ENCODE results near the gene TSPAN3. TPM values are rescaled to one million over a fixed set of nuclear protein-coding genes. Genes with fewer than 3 reads are reported as not detected.
A peak's percentile ranks its signal among the peaks of the same experiment; 100 is the strongest.

The TSPAN3 gene
- total RNA-seq, 6 experiments from 2014 or later = 35.6 to 103 (median 63.2) TPM

GRCh38 chr15:76991741-76992645 lies 78.9 kb downstream of the TSPAN3 start:
- intact Hi-C loops (cut with DNase I) = no loop called here
- Histone ChIP-seq H3K36me3 (no peaks in the 10 kb centered on the region), H3K4me3 (no peak overlapping the region), H3K27me3 (no peaks in the 10 kb centered on the region), H3K9me3 (no peaks in the 10 kb centered on the region), H3K4me1 (no peaks in the 10 kb centered on the region), H3K27ac (no peak overlapping the region)
- ATAC-seq (peak in 1 of 4 donors; percentile 12), DNase-seq (peak; percentile 51 to 62 (median 57))
- TF ChIP-seq POLR2A (IDR thresholded peaks at IDR 0.05) = no peak
- TF ChIP-seq CTCF (IDR thresholded peaks at IDR 0.05) = no peak
- 62% methylated on average over 9 of the region's 9 CpGs for WGBS (ENCODE audit: insufficient coverage, low coverage, low lambda C conversion rate, missing lambda C conversion rate)

Other genes with a start within 250 kb of the TSPAN3 start
- 10 to 100 TPM in 3 of 6 experiments, 1 to 10 TPM in 3; 6.7 to 17.3 (median 10.4) TPM for gene SCAPER, start 165.8 kb downstream of the TSPAN3 start, total RNA-seq
- gene RCN2, start 139.4 kb downstream of the TSPAN3 start, total RNA-seq = 10 to 100 TPM in 3 of 6 experiments, 1 to 10 TPM in 3; 5.6 to 17.6 (median 11.8) TPM
- gene PSTPIP1, start 76.0 kb downstream of the TSPAN3 start, total RNA-seq = 1 to 10 TPM; 1.2 to 4.9 (median 2.2) TPM